H1 (cell line): Measurements from ENCODE around the gene TMEM51. TPM values are rescaled to one million over a fixed set of nuclear protein-coding genes. Genes with fewer than 3 reads are reported as not detected.

Experiments used
- CBX5 ChIP-seq: fragments of 300-800, 300-1000 bp; sonication (generic); IDR thresholded peaks from 2 replicates; pipeline ENCODE4 v1.7.1; 2016; ENCODE audit warnings: antibody characterized with exemption, low read length, low read depth
- EGR1 ChIP-seq: IDR thresholded peaks from 2 replicates; pipeline ENCODE4 v1.6.1; 2011; ENCODE audit warnings: low read depth, low read length, borderline replicate concordance
- MAFK ChIP-seq: IDR thresholded peaks from 2 replicates; pipeline ENCODE4 v1.6.1; 2012; ENCODE audit warnings: low read depth, mild to moderate bottlenecking, improper control_type of control experiment, low read length
- SIN3A ChIP-seq, 2 experiments: IDR thresholded peaks in 1 of 2; conservative IDR thresholded peaks in 1 of 2; 2 replicates each; pipeline ENCODE4 v1.6.1; 2011 to 2012; ENCODE audit warnings: low read length in 2 of 2, improper control_type of control experiment in 1 of 2, low read depth in 1 of 2, mild to moderate bottlenecking in 1 of 2
- TCF12 ChIP-seq: IDR thresholded peaks from 2 replicates; pipeline ENCODE4 v1.6.1; 2011; ENCODE audit warnings: low read depth, mild to moderate bottlenecking, low read length
- ZNF274 ChIP-seq: IDR thresholded peaks from 2 replicates; pipeline ENCODE4 v1.7.0; 2012; ENCODE audit warnings: low read length, borderline replicate concordance; ENCODE audit errors: extremely low read depth
- polyA plus RNA-seq, 7 experiments: library from polyadenylated mRNA; depleted of rRNA in 3 of 7; stranded (reverse) in 5 of 7; unstranded in 2 of 7; fragments of >200 nt in 5 of 7; fragments of 200-250 nt in 2 of 7; gene quantifications; 1 replicate in 5 of 7; 2 replicates in 1 of 7; 4 replicates in 1 of 7; pipeline versions ENCODE4 v1.2.1 to v1.2.3, GENCODE V29; 2011 to 2013; ENCODE audit warnings: missing spikeins in 2 of 7, mixed read lengths in 2 of 7
- total RNA-seq: library from RNA; stranded (reverse); fragmentation: NEBNext Ultra II Directional; extraction: Animal tissue kit (Norgen Biotek cat#: 25700); gene quantifications from 2 replicates; pipeline ENCODE4 v1.2.1, GENCODE V29; 2021

Gene TMEM51
- total and polyA plus RNA-seq, 2 of the 8 experiments (the other 6 are each of a cell fraction or from before 2014, with no cell fraction given), result 9.9 to 10.7 TPM

DNA sequence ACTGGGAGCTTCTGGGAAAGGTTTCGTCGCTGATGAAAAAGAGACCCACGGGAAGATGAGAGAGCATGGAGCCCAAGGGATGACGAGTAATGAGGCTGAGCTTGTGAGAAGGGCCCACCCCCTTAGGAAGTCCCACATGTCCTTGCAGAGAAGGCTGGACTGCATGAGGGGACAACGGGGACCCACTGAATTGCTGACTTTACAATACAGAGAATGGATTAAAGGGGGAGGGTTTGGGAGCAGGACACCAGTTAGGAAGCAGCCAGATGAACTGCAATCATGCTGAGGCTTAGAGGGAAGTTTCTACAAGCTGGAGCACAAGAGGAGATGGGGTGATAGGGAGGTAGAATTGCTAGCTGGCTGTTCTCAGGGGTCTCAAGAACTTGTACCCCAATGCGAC, 5.5 kb upstream of the TMEM51 start (continued):
- TF ChIP-seq SIN3A (conservative IDR thresholded peaks at IDR 0.05 in 1 of 2, IDR thresholded peaks at IDR 0.05 in 1 of 2; ENCODE audit: low read depth in 1 of 2, low read length in 2 of 2), result no peak
- no peak for TF ChIP-seq CBX5
- no peak for TF ChIP-seq TCF12
- no peak for TF ChIP-seq ZNF274
- TF ChIP-seq EGR1, result no peak
- no peak for TF ChIP-seq MAFK
